Gastroesophageal sphincter (tissue), 3 donors: ENCODE data around the gene DGKI.

Experiments
- POLR2A ChIP-seq, 2 donors: fragments of 450-650 bp; IDR thresholded peaks; one replicate each; pipeline ENCODE4 v1.6.1; 2017; ENCODE audit warnings: antibody characterized with exemption in 2 of 2, mild to moderate bottlenecking in 2 of 2, moderate library complexity in 1 of 2
- POLR2AphosphoS5 ChIP-seq: sonication (generic); formaldehyde crosslinking; IDR thresholded peaks from one replicate; pipeline ENCODE4 v1.6.1; 2017; ENCODE audit warnings: antibody characterized with exemption
- TF ChIP-seq, protein P1 (sequence below), 4 experiments: fragments of 200-600 bp in 2 of 4; fragments of 450-650 bp in 2 of 4; sonication (generic) in 1 of 4; IDR thresholded peaks; one replicate each; pipeline ENCODE4 v1.5.1; 2017 to 2019; ENCODE audit warnings: antibody characterized with exemption in 4 of 4, mild to moderate bottlenecking in 2 of 4, moderate library complexity in 2 of 4

DNA sequence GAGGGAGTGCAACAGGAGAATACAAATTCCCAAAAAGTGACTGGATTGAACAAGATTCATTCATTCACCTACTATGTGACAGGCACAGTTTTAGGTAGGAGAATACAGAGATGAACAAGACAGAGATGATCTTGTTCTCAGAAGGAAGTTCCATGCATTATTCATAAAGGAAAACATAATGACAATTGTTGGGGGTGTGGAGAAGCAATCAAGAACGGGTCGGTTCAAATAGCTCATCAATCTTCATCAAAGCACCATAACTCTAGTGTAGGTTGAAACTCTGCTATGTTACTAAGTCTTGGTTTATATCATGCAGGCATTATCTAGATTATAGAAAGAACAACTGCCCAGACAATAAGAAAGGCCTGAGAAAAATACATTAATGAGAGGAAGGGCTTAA is 243.7 kb downstream of the DGKI start:
- TF ChIP-seq, protein P1, sequence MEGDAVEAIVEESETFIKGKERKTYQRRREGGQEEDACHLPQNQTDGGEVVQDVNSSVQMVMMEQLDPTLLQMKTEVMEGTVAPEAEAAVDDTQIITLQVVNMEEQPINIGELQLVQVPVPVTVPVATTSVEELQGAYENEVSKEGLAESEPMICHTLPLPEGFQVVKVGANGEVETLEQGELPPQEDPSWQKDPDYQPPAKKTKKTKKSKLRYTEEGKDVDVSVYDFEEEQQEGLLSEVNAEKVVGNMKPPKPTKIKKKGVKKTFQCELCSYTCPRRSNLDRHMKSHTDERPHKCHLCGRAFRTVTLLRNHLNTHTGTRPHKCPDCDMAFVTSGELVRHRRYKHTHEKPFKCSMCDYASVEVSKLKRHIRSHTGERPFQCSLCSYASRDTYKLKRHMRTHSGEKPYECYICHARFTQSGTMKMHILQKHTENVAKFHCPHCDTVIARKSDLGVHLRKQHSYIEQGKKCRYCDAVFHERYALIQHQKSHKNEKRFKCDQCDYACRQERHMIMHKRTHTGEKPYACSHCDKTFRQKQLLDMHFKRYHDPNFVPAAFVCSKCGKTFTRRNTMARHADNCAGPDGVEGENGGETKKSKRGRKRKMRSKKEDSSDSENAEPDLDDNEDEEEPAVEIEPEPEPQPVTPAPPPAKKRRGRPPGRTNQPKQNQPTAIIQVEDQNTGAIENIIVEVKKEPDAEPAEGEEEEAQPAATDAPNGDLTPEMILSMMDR (IDR thresholded peaks at IDR 0.05), result no peak
- no peak for TF ChIP-seq POLR2A (IDR thresholded peaks at IDR 0.05)
- no peak for TF ChIP-seq POLR2AphosphoS5
